SK-N-DZ (cell line): ENCODE measurements around the gene KMT2B.
A peak's percentile ranks its signal among the peaks of the same experiment; 100 is the strongest.
"Not testable (repeated sequence)": the region's sequence is repeated elsewhere in the genome, so short reads cannot be mapped to it uniquely, and the experiment has no call there.

Experiments used
- DNase-seq: peaks from one replicate; pipeline ENCODE4 v3.0.0-alpha.2; 2015; ENCODE audit warnings: low spot score

The KMT2B gene

GRCh38 chr19:35710784-35711723 lies 6.7 kb upstream of the KMT2B start:
- DNase-seq: no peak

GRCh38 chr19:35712567-35713505 lies 5.0 kb upstream of the KMT2B start:
- no peak for DNase-seq

GRCh38 chr19:35713506-35713850 lies 4.3 kb upstream of the KMT2B start:
- no peak for DNase-seq

GRCh38 chr19:35713904-35714495 lies 3.8 kb upstream of the KMT2B start:
- DNase-seq: no peak

- no peak for DNase-seq
Observed at GRCh38 chr19:35714601-35715354, 3.0 kb upstream of the KMT2B start.

GRCh38 chr19:35715355-35715809 lies 2.4 kb upstream of the KMT2B start:
- no peak for DNase-seq

GRCh38 chr19:35715981-35716800 lies 1.6 kb upstream of the KMT2B start:
- DNase-seq: no peak

- peak; percentile 94 for DNase-seq
Observed at GRCh38 chr19:35716801-35717664, 770 bp upstream of the KMT2B start.

GRCh38 chr19:35718345-35719041 lies 690 bp downstream of the KMT2B start:
- DNase-seq: no peak

GRCh38 chr19:35719402-35720162 lies 1.8 kb downstream of the KMT2B start:
- no peak for DNase-seq

- DNase-seq: no peak
Observed at GRCh38 chr19:35720163-35720524, 2.3 kb downstream of the KMT2B start.

GRCh38 chr19:35720648-35721047 lies 2.8 kb downstream of the KMT2B start:
- no peak for DNase-seq

- no peak for DNase-seq
Observed at GRCh38 chr19:35721374-35721773, 3.6 kb downstream of the KMT2B start.

GRCh38 chr19:35722461-35722860 lies 4.7 kb downstream of the KMT2B start:
- DNase-seq: no peak

- no peak for DNase-seq
Observed at GRCh38 chr19:35722897-35723296, 5.1 kb downstream of the KMT2B start.

GRCh38 chr19:35723671-35724070 lies 5.9 kb downstream of the KMT2B start:
- no peak for DNase-seq

- DNase-seq: not testable (repeated sequence)
Observed at GRCh38 chr19:35724132-35724531, 6.3 kb downstream of the KMT2B start.

GRCh38 chr19:35724560-35724959 lies 6.8 kb downstream of the KMT2B start:
- no peak for DNase-seq
